Mucosa of rectum (tissue), 2 donors: ENCODE measurements around the gene UNC5A.

Experiments
- H3K27ac ChIP-seq, 2 donors: one replicate each; pipeline ENCODE4 v1.7.0; 2013; ENCODE audit warnings: inconsistent platforms in 2 of 2, low read depth in 2 of 2, low read length in 2 of 2
- H3K27me3 ChIP-seq, 2 donors: one replicate each; pipeline ENCODE4 v1.7.0; 2013; ENCODE audit warnings: low read length in 2 of 2; ENCODE audit not compliant: control insufficient read depth in 2 of 2, insufficient read depth in 2 of 2
- H3K36me3 ChIP-seq, 2 donors: one replicate each; pipeline ENCODE4 v1.7.0; 2013; ENCODE audit warnings: low read length in 2 of 2; ENCODE audit not compliant: control insufficient read depth in 2 of 2, insufficient read depth in 2 of 2
- H3K4me1 ChIP-seq, 2 donors: one replicate each; pipeline ENCODE4 v1.7.0; 2013; ENCODE audit warnings: low read length in 2 of 2, mild to moderate bottlenecking in 1 of 2; ENCODE audit not compliant: control insufficient read depth in 2 of 2, insufficient read depth in 2 of 2
- H3K4me3 ChIP-seq, 2 donors: one replicate each; pipeline ENCODE4 v1.7.0; 2013; ENCODE audit warnings: low read length in 2 of 2
- H3K9ac ChIP-seq, 2 donors: one replicate each; pipeline ENCODE4 v1.7.0; 2013; ENCODE audit warnings: low read length in 2 of 2, low read depth in 1 of 2, mild to moderate bottlenecking in 1 of 2
- H3K9me3 ChIP-seq, 2 donors: one replicate each; pipeline ENCODE4 v1.7.0; 2013; ENCODE audit warnings: low read length in 2 of 2; ENCODE audit not compliant: control insufficient read depth in 2 of 2
- donor health status: healthy.
- donor health status: Normal muscosa, but diverticular disease.

Gene UNC5A

DNA sequence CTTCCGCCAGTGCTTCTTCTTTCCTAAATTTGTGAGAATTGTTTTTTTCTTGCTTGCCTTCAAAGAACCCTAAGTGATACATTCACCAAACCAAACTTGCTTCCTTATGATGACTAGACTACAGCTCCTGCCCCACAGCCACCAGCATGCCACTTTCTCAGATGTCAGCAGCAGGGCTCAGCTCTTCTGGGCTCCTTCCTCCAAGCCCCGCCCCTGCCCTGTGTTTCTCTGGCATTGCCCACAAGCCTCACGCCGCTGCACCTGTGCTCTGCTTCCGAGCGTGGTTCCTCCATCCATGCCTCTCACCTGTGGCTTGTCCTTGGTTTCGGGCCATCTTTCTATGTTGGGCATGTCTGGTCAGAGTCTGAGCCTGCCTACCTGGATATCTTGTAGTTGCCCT is 10.6 kb downstream of the UNC5A start:
- H3K4me1 ChIP-seq = no peaks in the 10 kb centered on the region
- peaks cover 25 to 38% of the 10 kb centered on the region in 2 donors for H3K27me3 ChIP-seq
- no peaks in the 10 kb centered on the region for H3K36me3 ChIP-seq
- H3K9me3 ChIP-seq = no peaks in the 10 kb centered on the region
- H3K9ac ChIP-seq = no peak overlapping the region
- no peak overlapping the region for H3K27ac ChIP-seq
- H3K4me3 ChIP-seq = no peak overlapping the region

DNA sequence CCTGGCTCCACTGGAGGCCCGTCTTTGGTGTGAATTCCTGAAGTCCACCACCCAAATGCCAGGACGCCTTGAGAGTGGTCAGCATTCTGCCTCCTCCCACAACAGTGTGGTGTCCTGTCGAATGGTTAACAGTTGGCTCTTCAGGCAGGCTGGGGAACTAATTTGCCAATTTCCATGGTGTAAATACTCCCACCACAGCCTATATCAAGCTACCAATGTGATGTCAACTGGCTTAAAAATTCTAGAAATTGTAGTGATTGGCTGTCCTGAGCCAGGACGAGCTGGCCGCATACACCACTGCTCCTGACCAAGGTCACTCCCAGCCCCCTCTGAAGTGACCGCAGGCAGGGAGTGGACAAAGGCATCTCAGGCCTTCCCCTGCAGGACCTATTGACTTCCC is 11.1 kb downstream of the UNC5A start:
- Histone ChIP-seq H3K4me1 (no peaks in the 10 kb centered on the region), H3K9me3 (no peaks in the 10 kb centered on the region), H3K36me3 (no peaks in the 10 kb centered on the region), H3K4me3 (no peak overlapping the region), H3K9ac (no peak overlapping the region), H3K27ac (no peak overlapping the region), H3K27me3 (peaks cover 21 to 33% of the 10 kb centered on the region in 2 donors)

DNA sequence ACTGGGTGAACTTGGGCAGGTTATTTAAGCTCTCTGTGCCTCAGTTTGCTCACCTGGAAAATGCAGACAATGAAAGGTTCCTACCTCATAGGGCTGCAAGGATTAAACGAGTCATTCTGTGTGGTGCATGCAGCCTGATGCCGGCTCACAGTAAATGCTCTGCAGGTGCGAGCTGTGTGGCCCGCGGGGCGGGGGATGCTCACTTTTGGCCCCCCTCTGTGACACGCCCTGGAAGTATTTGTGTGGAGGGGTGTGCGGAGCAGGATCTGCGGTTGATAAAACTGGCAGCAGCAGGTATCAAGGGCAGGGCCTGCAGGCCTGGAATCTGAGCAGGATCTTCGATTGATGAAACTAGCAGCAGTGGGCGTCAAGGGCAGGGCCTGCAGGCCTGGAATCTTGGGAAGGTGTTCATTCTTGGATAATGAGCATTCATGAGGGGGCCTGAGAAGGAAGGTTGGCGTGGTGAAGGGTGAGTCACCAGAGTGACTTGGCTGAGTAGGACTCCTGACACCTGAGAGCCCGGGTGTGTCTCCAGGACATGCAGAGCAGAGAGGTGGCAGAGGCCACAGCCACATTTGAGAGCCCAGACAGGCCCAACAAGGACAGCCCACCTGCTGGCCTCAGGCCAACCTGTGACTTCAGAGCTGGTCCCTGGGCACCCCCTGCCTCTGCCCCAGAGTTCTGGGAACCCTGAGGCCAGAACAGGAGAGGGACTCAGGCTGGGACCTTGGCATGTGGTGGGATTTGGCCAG is 11.9 kb downstream of the UNC5A start:
- H3K36me3 ChIP-seq = no peaks in the 10 kb centered on the region
- H3K9me3 ChIP-seq = no peaks in the 10 kb centered on the region
- no peak overlapping the region for H3K9ac ChIP-seq
- no peaks in the 10 kb centered on the region for H3K4me1 ChIP-seq
- H3K27me3 ChIP-seq = peaks cover 15 to 29% of the 10 kb centered on the region in 2 donors
- no peak overlapping the region for H3K27ac ChIP-seq
- no peak overlapping the region for H3K4me3 ChIP-seq

DNA sequence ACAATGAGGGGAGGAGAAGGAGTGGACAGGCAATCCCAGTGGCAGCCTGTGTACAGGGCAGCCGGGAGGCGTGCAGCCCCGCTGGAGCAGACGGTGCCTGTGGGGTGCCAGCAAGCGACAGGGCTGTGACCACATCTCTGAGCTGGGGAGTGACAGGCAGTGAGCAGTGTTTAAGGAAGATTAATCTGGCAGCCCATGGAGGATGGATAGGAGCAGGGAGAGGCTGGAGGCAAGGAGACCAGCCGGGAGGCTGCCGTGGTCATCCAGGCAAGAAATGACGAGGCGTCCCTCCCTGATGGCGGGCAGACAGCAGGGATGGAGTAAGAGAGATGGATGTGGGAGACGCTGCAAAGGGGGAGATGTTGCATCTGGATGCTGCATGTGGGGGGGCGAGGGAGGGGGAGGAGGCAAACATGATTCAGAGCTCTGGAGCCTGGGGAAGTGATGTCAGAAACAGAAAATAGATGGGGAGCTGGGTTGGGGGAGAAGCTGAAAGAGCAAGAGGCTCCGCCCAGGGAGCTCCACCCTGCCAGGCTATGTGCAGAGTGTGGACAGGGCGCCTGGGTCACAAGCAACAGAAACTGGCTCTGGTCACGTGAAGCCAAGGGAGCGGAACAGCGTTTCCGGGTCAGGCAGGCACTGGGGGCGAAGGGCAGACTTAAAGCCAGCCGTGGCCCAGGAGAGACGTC is 12.6 kb downstream of the UNC5A start:
- Histone ChIP-seq H3K27ac (no peak overlapping the region), H3K36me3 (no peaks in the 10 kb centered on the region), H3K27me3 (peaks cover 15 to 28% of the 10 kb centered on the region in 2 donors), H3K9me3 (no peaks in the 10 kb centered on the region), H3K4me1 (no peaks in the 10 kb centered on the region), H3K9ac (no peak overlapping the region), H3K4me3 (no peak overlapping the region)

DNA sequence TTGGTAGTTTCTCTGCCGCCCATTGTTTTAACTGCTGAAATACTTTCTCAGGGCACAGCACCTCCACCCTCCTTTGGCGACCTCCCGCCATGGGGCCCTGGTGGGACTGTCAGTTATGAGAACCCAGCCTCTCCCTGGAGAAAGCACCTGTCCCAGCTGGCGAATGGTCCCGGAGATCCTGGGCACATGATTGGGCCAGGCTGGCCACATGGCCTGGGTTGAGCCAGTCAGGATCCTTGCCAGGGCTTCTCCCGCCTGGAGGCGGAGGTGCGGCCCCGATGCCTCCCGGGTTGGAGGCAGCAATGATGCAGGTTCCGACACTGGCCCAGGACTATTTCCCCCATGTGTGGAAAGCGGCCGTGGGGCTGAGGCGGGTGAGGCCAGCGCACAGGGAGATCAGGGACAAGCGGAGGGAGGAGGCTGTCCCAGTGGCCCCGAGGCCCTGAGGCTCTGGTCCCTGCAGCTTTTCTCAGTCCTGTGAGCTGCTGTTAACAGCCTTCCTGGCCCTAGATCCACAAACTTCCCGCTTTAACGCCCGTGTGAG is 13.6 kb downstream of the UNC5A start:
- Histone ChIP-seq H3K4me1 (no peaks in the 10 kb centered on the region), H3K4me3 (no peak overlapping the region), H3K27me3 (peaks cover 9 to 20% of the 10 kb centered on the region in 2 donors), H3K9me3 (no peaks in the 10 kb centered on the region), H3K36me3 (no peaks in the 10 kb centered on the region), H3K9ac (no peak overlapping the region), H3K27ac (no peak overlapping the region)

- H3K4me1 ChIP-seq = no peaks in the 10 kb centered on the region
- H3K27me3 ChIP-seq = peaks cover 5 to 13% of the 10 kb centered on the region in 2 donors
- H3K36me3 ChIP-seq = no peaks in the 10 kb centered on the region
- no peak overlapping the region for H3K4me3 ChIP-seq
- no peak overlapping the region for H3K9ac ChIP-seq
- no peak overlapping the region for H3K27ac ChIP-seq
- H3K9me3 ChIP-seq = no peaks in the 10 kb centered on the region
Measured at GRCh38 chr5:176824604-176825003, 14.2 kb downstream of the UNC5A start.

DNA sequence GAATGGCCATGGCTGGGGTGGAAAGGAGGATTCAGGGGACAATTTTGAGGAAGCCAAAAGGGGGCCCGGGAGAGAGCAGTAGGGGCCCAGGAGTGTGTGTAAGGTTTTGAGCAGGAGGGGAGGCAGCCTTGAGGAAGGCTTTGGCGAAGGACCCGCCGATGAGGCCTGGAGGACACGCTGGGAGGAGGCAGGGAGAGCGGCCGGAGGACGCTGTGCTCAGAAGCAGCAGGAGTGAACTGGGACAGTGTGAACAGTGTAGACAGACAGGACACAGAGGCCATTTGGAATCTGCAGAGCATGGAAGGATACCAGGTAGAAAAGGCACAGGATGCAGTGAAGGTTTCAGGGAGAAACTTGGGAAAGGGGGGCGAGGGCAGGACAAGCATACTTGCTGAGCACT is 14.9 kb downstream of the UNC5A start:
- H3K27me3 ChIP-seq = peaks cover 5 to 13% of the 10 kb centered on the region in 2 donors
- H3K4me3 ChIP-seq = no peak overlapping the region
- no peak overlapping the region for H3K27ac ChIP-seq
- H3K9me3 ChIP-seq = no peaks in the 10 kb centered on the region
- no peak overlapping the region for H3K9ac ChIP-seq
- H3K36me3 ChIP-seq = no peaks in the 10 kb centered on the region
- H3K4me1 ChIP-seq = no peaks in the 10 kb centered on the region

- H3K9me3 ChIP-seq = no peaks in the 10 kb centered on the region
- H3K4me1 ChIP-seq = no peaks in the 10 kb centered on the region
- H3K36me3 ChIP-seq = no peaks in the 10 kb centered on the region
- H3K4me3 ChIP-seq = no peak overlapping the region
- H3K27me3 ChIP-seq = peaks cover 5 to 7% of the 10 kb centered on the region in 2 donors
- no peak overlapping the region for H3K27ac ChIP-seq
- H3K9ac ChIP-seq = no peak overlapping the region
Measured at GRCh38 chr5:176825957-176826356, 15.6 kb downstream of the UNC5A start.

DNA sequence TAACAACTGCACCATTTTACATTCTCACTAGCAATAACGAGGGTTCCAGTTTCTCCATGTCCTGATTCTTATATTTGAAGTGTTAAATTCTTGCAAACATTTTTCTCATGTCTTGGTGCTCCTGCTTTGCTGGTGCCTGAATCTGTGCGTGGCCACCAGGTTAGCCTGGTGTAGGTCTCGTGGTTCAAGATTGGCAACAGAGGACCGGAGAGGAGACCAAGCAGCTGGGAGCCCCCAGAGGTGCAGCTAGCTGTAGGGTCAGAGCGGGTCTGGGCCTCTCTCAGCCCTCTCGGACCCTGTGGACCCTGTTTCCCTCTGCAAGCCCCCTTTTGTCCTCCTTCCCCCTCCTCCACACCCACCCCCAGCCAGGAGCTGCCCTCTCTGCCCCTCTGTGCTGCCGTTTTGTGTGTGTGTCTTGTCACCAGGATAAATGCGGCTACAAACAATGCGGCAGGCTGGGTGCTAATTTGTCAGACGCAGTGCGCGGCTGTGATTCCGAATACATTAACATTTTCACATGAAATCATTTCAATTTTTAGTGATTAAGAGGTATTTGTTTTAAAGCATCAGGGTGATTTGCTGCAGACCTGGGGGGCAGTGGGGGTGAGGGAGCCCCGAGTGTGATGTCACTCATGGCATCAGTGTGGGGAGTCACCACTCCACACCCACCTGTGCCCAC is 17.5 kb downstream of the UNC5A start:
- Histone ChIP-seq H3K36me3 (no peaks in the 10 kb centered on the region), H3K4me3 (no peak overlapping the region), H3K27ac (no peak overlapping the region), H3K27me3 (peaks cover 5 to 7% of the 10 kb centered on the region in 2 donors), H3K9me3 (no peaks in the 10 kb centered on the region), H3K9ac (no peak overlapping the region), H3K4me1 (no peaks in the 10 kb centered on the region)

- Histone ChIP-seq H3K9me3 (no peaks in the 10 kb centered on the region), H3K36me3 (no peaks in the 10 kb centered on the region), H3K4me1 (no peaks in the 10 kb centered on the region), H3K27me3 (no peaks in the 10 kb centered on the region), H3K9ac (no peak overlapping the region), H3K27ac (no peak overlapping the region), H3K4me3 (no peak overlapping the region)
Measured at GRCh38 chr5:176829320-176829719, 19.0 kb downstream of the UNC5A start.
